ENCODE results near the gene RAPGEF5.
A peak's percentile ranks its signal among the peaks of the same experiment; 100 is the strongest.

RAPGEF5 gene

DNA sequence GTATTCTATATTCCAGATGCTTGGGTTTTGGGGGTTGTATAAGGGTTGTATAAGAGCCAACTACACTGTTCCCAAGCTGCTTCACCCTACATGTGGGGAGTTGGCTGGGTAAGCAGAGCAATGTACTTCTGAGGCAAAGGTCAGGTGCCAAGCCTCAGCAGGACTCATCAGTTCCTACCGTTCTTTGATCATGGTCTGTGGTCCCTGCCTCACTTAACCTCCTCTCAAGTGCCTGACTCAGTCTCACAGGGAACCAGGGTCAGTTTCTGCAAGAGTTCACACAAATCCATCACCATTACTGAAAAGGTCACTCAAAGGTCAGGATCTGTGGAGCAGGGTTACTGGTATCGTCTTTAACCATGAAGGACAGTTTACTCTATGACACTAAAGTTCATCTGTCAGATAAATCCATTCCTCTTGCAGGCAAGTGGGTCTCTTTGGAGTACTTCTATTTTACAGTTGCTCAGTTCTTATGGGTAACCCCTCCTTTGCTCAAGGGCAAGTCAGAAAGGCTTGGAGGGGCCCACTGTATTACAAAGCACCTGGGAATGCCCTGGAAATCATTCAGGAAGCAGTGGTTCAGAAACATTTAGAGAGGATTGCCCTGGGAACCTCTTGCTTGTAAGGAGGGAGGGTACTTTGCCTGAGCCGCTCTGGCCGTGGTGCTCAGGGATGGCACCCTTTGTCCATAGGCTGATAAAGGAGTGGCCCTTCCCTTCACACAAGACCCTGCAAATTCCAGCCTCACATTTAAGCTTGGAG is 227.0 kb downstream of the RAPGEF5 start:
- DNase-seq (ENCODE audit: low spot score in 2 of 2) (no peak), ATAC-seq (replicated peaks; ENCODE audit: extremely low read depth, poor library complexity, severe bottlenecking) (no peak)
- H3K4me1 Mint-ChIP-seq: no peaks in the 10 kb centered on the region
- peaks cover 59% of the 10 kb centered on the region for H3K27me3 Mint-ChIP-seq
- H3K9me3 Mint-ChIP-seq: no peaks in the 10 kb centered on the region
- H3K36me3 Mint-ChIP-seq (ENCODE audit: insufficient read depth): peaks cover 1% of the 10 kb centered on the region
- H3K27ac Mint-ChIP-seq (ENCODE audit: low read depth): no peak overlapping the region
- no peak overlapping the region for H3K4me3 Mint-ChIP-seq

- ATAC-seq (replicated peaks; ENCODE audit: extremely low read depth, poor library complexity, severe bottlenecking) (no peak), DNase-seq (ENCODE audit: low spot score in 2 of 2) (no peak)
- Mint-ChIP-seq H3K9me3 (no peaks in the 10 kb centered on the region), H3K4me3 (no peak overlapping the region), H3K27ac (ENCODE audit: low read depth) (no peak overlapping the region), H3K4me1 (no peaks in the 10 kb centered on the region), H3K36me3 (ENCODE audit: insufficient read depth) (peaks cover 1% of the 10 kb centered on the region), H3K27me3 (peaks cover 65% of the 10 kb centered on the region)
These were observed 227.8 kb downstream of the RAPGEF5 start for GRCh38 chr7:22129166-22129565.

- H3K27ac Mint-ChIP-seq (ENCODE audit: low read depth): no peak overlapping the region
- H3K36me3 Mint-ChIP-seq (ENCODE audit: insufficient read depth): peaks cover 1% of the 10 kb centered on the region
- H3K27me3 Mint-ChIP-seq: peaks cover 62% of the 10 kb centered on the region
- no peaks in the 10 kb centered on the region for H3K4me1 Mint-ChIP-seq
- ATAC-seq (replicated peaks; ENCODE audit: extremely low read depth, poor library complexity, severe bottlenecking): no peak
- no peaks in the 10 kb centered on the region for H3K9me3 Mint-ChIP-seq
- no peak for DNase-seq (ENCODE audit: low spot score in 2 of 2)
- no peak overlapping the region for H3K4me3 Mint-ChIP-seq
These were observed 228.4 kb downstream of the RAPGEF5 start for GRCh38 chr7:22128528-22128920.

GRCh38 chr7:22127835-22128527 is 229.0 kb downstream of the RAPGEF5 start:
- Mint-ChIP-seq H3K27me3 (peaks cover 62% of the 10 kb centered on the region), H3K36me3 (ENCODE audit: insufficient read depth) (peaks cover 1% of the 10 kb centered on the region), H3K27ac (ENCODE audit: low read depth) (no peak overlapping the region), H3K4me3 (no peak overlapping the region), H3K4me1 (no peaks in the 10 kb centered on the region), H3K9me3 (no peaks in the 10 kb centered on the region)
- DNase-seq (ENCODE audit: low spot score in 2 of 2): no peak
- ATAC-seq (replicated peaks; ENCODE audit: extremely low read depth, poor library complexity, severe bottlenecking): no peak

GRCh38 chr7:22125436-22125835 is 231.5 kb downstream of the RAPGEF5 start:
- H3K9me3 Mint-ChIP-seq: no peaks in the 10 kb centered on the region
- no peak overlapping the region for H3K4me3 Mint-ChIP-seq
- no peaks in the 10 kb centered on the region for H3K36me3 Mint-ChIP-seq (ENCODE audit: insufficient read depth)
- DNase-seq (ENCODE audit: low spot score in 2 of 2) (no peak), ATAC-seq (replicated peaks; ENCODE audit: extremely low read depth, poor library complexity, severe bottlenecking) (no peak)
- peaks cover 8% of the 10 kb centered on the region for H3K4me1 Mint-ChIP-seq
- no peak overlapping the region for H3K27ac Mint-ChIP-seq (ENCODE audit: low read depth)
- H3K27me3 Mint-ChIP-seq: peaks cover 61% of the 10 kb centered on the region

GRCh38 chr7:22124941-22125340 is 232.0 kb downstream of the RAPGEF5 start:
- H3K4me1 Mint-ChIP-seq: peaks cover 8% of the 10 kb centered on the region
- no peak overlapping the region for H3K4me3 Mint-ChIP-seq
- H3K27ac Mint-ChIP-seq (ENCODE audit: low read depth): no peak overlapping the region
- H3K27me3 Mint-ChIP-seq: peaks cover 56% of the 10 kb centered on the region
- no peaks in the 10 kb centered on the region for H3K9me3 Mint-ChIP-seq
- ATAC-seq (replicated peaks; ENCODE audit: extremely low read depth, poor library complexity, severe bottlenecking) (no peak), DNase-seq (ENCODE audit: low spot score in 2 of 2) (no peak)
- H3K36me3 Mint-ChIP-seq (ENCODE audit: insufficient read depth): no peaks in the 10 kb centered on the region

GRCh38 chr7:22123139-22123538 is 233.8 kb downstream of the RAPGEF5 start:
- H3K4me3 Mint-ChIP-seq: no peak overlapping the region
- H3K27ac Mint-ChIP-seq (ENCODE audit: low read depth): no peak overlapping the region
- DNase-seq (ENCODE audit: low spot score in 2 of 2) (no peak), ATAC-seq (replicated peaks; ENCODE audit: extremely low read depth, poor library complexity, severe bottlenecking) (no peak)
- H3K4me1 Mint-ChIP-seq: peaks cover 8% of the 10 kb centered on the region
- H3K9me3 Mint-ChIP-seq: no peaks in the 10 kb centered on the region
- peaks cover 41% of the 10 kb centered on the region for H3K27me3 Mint-ChIP-seq
- H3K36me3 Mint-ChIP-seq (ENCODE audit: insufficient read depth): no peaks in the 10 kb centered on the region

- peaks cover 8% of the 10 kb centered on the region for H3K4me1 Mint-ChIP-seq
- peaks cover 53% of the 10 kb centered on the region for H3K27me3 Mint-ChIP-seq
- DNase-seq (ENCODE audit: low spot score in 2 of 2) (no peak), ATAC-seq (replicated peaks; ENCODE audit: extremely low read depth, poor library complexity, severe bottlenecking) (no peak)
- H3K4me3 Mint-ChIP-seq: peak overlapping the region; percentile 27
- H3K27ac Mint-ChIP-seq (ENCODE audit: low read depth): no peak overlapping the region
- no peaks in the 10 kb centered on the region for H3K9me3 Mint-ChIP-seq
- no peaks in the 10 kb centered on the region for H3K36me3 Mint-ChIP-seq (ENCODE audit: insufficient read depth)
These were observed 235.1 kb downstream of the RAPGEF5 start for GRCh38 chr7:22121702-22122474.

- no peak overlapping the region for H3K4me3 Mint-ChIP-seq
- DNase-seq (ENCODE audit: low spot score in 2 of 2): no peak
- ATAC-seq (replicated peaks; ENCODE audit: extremely low read depth, poor library complexity, severe bottlenecking): no peak
- H3K27ac Mint-ChIP-seq (ENCODE audit: low read depth): no peak overlapping the region
- H3K4me1 Mint-ChIP-seq: peaks cover 8% of the 10 kb centered on the region
- peaks cover 56% of the 10 kb centered on the region for H3K27me3 Mint-ChIP-seq
- H3K9me3 Mint-ChIP-seq: no peaks in the 10 kb centered on the region
- H3K36me3 Mint-ChIP-seq (ENCODE audit: insufficient read depth): no peaks in the 10 kb centered on the region
These were observed 236.4 kb downstream of the RAPGEF5 start for GRCh38 chr7:22120391-22121053.

DNA sequence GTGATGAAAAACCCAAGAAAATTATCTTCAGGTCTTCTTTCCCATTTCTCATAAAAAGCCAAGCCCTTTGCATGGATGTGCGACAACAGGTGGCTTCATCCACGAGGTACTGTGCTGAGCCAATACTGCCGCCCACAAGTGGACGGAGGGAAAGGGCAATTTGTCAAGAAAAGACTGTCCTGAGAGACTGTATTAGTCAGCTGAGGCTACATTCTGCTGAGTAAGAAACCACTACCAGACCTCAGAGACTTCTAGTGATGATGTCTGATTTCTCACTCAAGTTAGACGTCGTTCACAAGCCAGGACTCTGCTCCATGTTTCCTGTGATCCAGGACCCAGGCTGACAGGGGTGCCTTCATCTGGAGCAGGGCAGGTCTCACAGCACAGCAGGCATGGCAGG is 239.7 kb downstream of the RAPGEF5 start:
- Mint-ChIP-seq H3K27ac (ENCODE audit: low read depth) (no peak overlapping the region), H3K27me3 (peaks cover 30% of the 10 kb centered on the region), H3K36me3 (ENCODE audit: insufficient read depth) (no peaks in the 10 kb centered on the region), H3K4me1 (peaks cover 6% of the 10 kb centered on the region), H3K9me3 (no peaks in the 10 kb centered on the region), H3K4me3 (no peak overlapping the region)
- no peak for DNase-seq (ENCODE audit: low spot score in 2 of 2)
- ATAC-seq (replicated peaks; ENCODE audit: extremely low read depth, poor library complexity, severe bottlenecking): no peak

GRCh38 chr7:22116451-22117030 is 240.4 kb downstream of the RAPGEF5 start:
- no peak overlapping the region for H3K27ac Mint-ChIP-seq (ENCODE audit: low read depth)
- no peaks in the 10 kb centered on the region for H3K9me3 Mint-ChIP-seq
- no peaks in the 10 kb centered on the region for H3K36me3 Mint-ChIP-seq (ENCODE audit: insufficient read depth)
- no peak overlapping the region for H3K4me3 Mint-ChIP-seq
- DNase-seq (ENCODE audit: low spot score in 2 of 2) (no peak), ATAC-seq (replicated peaks; ENCODE audit: extremely low read depth, poor library complexity, severe bottlenecking) (no peak)
- peaks cover 27% of the 10 kb centered on the region for H3K27me3 Mint-ChIP-seq
- no peaks in the 10 kb centered on the region for H3K4me1 Mint-ChIP-seq

DNA sequence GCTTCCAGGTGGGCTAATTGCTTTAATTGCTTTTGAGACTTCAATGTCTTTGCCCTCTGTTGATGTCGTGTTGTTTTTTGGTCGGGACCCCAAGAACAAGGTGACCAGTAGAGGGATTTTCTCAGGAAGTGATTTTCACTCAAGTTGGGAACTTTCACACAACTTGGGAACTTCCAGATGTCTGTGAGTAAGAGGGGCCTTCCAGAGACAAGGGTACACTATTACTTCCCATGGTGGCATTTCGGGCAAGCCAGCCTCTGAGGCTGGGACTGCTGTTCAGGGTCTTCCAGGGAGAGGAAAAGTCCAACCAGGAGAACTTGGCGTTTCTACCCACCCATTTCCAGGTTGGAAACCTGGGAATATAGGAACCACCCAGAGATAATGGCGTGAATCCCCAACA is 241.3 kb downstream of the RAPGEF5 start:
- Mint-ChIP-seq H3K36me3 (ENCODE audit: insufficient read depth) (no peaks in the 10 kb centered on the region), H3K4me1 (no peaks in the 10 kb centered on the region), H3K9me3 (no peaks in the 10 kb centered on the region), H3K27ac (ENCODE audit: low read depth) (no peak overlapping the region), H3K4me3 (no peak overlapping the region), H3K27me3 (peaks cover 31% of the 10 kb centered on the region)
- ATAC-seq (replicated peaks; ENCODE audit: extremely low read depth, poor library complexity, severe bottlenecking) (no peak), DNase-seq (ENCODE audit: low spot score in 2 of 2) (no peak)

Measured in central memory CD8-positive, alpha-beta T cell (primary cell).